Loucy (cell line): Measurements from ENCODE around the gene C16orf90.

Experiments used
- EZH2phosphoT487 ChIP-seq: fragments of 200-600 bp; IDR thresholded peaks from 2 replicates; pipeline ENCODE4 v1.6.1; 2018; ENCODE audit warnings: antibody characterized with exemption, mild to moderate bottlenecking, moderate library complexity, borderline replicate concordance
- TF ChIP-seq, protein P1 (sequence below): fragments of 200-600 bp; sonication (generic); conservative IDR thresholded peaks from 2 replicates; pipeline ENCODE4 v1.5.1; 2014; ENCODE audit warnings: mild to moderate bottlenecking, antibody characterized with exemption, low read length

DNA sequence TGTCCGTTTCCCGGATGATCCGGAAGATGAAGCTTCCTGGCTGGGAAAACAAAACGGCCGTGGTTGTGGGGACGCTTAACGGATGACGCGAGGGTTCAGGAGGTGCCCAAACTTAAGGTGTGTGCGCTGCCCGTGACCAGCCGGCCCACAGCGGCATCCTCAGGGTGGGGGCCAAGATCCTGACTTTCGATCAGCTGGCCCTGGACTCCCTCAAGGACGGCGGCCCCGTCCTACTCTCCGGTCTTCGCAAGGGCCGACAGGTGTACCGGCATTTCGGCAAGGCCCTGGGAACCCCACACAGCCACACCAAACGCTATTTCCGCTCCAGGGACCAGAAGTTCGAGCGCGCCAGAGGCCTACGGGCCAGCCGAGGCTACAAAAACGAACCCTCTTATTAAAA is 1.1 kb upstream of the C16orf90 start:
- TF ChIP-seq, protein P1, sequence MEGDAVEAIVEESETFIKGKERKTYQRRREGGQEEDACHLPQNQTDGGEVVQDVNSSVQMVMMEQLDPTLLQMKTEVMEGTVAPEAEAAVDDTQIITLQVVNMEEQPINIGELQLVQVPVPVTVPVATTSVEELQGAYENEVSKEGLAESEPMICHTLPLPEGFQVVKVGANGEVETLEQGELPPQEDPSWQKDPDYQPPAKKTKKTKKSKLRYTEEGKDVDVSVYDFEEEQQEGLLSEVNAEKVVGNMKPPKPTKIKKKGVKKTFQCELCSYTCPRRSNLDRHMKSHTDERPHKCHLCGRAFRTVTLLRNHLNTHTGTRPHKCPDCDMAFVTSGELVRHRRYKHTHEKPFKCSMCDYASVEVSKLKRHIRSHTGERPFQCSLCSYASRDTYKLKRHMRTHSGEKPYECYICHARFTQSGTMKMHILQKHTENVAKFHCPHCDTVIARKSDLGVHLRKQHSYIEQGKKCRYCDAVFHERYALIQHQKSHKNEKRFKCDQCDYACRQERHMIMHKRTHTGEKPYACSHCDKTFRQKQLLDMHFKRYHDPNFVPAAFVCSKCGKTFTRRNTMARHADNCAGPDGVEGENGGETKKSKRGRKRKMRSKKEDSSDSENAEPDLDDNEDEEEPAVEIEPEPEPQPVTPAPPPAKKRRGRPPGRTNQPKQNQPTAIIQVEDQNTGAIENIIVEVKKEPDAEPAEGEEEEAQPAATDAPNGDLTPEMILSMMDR: no peak
- TF ChIP-seq EZH2phosphoT487: no peak
